HFF-Myc (cell line): ENCODE data around the gene PTPN7.

Experiments
- DNase-seq: peaks from one replicate; pipeline ENCODE4 v3.0.0-alpha.2; 2011; ENCODE audit warnings: low read depth; ENCODE audit errors: extremely low read depth
- H3K4me3 ChIP-seq: replicated peaks from 2 replicates; pipeline ENCODE4 v1.5.1; 2011; ENCODE audit warnings: low read depth, mild to moderate bottlenecking, control low read depth, low read length
- TF ChIP-seq, protein P1 (sequence below): IDR thresholded peaks from 2 replicates; pipeline ENCODE4 v1.5.1; 2012; ENCODE audit warnings: mild to moderate bottlenecking, low read depth, low read length, control low read depth; ENCODE audit errors: missing control alignments

PTPN7 gene

DNA sequence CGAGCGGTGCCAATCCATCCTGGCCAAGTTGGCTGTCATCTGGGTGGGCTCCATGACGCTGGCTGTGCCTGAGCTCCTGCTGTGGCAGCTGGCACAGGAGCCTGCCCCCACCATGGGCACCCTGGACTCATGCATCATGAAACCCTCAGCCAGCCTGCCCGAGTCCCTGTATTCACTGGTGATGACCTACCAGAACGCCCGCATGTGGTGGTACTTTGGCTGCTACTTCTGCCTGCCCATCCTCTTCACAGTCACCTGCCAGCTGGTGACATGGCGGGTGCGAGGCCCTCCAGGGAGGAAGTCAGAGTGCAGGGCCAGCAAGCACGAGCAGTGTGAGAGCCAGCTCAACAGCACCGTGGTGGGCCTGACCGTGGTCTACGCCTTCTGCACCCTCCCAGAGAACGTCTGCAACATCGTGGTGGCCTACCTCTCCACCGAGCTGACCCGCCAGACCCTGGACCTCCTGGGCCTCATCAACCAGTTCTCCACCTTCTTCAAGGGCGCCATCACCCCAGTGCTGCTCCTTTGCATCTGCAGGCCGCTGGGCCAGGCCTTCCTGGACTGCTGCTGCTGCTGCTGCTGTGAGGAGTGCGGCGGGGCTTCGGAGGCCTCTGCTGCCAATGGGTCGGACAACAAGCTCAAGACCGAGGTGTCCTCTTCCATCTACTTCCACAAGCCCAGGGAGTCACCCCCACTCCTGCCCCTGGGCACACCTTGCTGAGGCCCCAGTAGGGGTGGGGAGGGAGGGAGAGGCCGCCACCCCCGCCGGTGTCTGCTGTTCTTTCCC is 32.4 kb downstream of the PTPN7 start:
- H3K4me3 ChIP-seq: no peak overlapping the region
- no peak for DNase-seq
- TF ChIP-seq, protein P1, sequence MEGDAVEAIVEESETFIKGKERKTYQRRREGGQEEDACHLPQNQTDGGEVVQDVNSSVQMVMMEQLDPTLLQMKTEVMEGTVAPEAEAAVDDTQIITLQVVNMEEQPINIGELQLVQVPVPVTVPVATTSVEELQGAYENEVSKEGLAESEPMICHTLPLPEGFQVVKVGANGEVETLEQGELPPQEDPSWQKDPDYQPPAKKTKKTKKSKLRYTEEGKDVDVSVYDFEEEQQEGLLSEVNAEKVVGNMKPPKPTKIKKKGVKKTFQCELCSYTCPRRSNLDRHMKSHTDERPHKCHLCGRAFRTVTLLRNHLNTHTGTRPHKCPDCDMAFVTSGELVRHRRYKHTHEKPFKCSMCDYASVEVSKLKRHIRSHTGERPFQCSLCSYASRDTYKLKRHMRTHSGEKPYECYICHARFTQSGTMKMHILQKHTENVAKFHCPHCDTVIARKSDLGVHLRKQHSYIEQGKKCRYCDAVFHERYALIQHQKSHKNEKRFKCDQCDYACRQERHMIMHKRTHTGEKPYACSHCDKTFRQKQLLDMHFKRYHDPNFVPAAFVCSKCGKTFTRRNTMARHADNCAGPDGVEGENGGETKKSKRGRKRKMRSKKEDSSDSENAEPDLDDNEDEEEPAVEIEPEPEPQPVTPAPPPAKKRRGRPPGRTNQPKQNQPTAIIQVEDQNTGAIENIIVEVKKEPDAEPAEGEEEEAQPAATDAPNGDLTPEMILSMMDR: no peak

DNA sequence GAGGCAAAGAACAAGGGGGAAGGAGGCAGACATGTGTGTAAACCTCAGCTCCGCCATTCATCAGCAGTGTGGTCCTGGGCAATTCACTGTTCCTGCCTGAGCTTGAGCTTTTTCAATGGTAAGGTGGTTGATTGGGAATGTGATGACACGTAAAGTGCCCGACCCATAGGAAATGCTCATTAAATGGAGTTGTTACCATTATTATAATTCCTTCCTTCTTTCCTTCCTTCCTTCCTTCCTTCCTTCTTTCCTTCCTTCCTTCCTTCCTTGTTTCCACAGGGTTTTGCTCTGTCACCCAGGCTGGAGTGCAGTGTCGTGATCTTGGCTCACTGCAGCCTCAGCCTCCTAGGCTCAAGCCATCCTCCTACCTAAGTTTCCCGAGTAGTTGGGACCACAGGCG is 33.3 kb downstream of the PTPN7 start:
- TF ChIP-seq, protein P1: no peak
- H3K4me3 ChIP-seq: no peak overlapping the region
- no peak for DNase-seq

DNA sequence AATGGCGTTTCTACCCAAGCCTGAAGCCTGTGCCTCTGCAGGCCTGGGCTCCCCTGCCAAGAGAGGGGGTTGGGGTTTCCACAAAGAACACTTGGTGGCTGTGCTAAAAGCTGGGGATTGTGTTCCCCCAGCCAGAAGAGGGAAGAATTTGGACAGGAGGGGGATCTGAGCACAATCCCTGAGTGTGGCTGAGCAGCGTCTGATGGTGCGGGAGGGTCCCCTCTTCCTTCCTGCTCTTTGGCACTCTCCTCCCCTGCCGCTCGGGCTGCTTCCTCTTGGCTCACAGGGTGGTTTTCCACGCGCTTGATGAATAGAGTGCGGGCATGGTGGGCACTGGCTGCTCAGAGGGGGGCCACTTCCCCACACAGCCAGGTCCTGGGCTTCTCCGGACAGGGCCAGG is 34.0 kb downstream of the PTPN7 start:
- TF ChIP-seq, protein P1: no peak
- DNase-seq: no peak
- H3K4me3 ChIP-seq: no peak overlapping the region

DNA sequence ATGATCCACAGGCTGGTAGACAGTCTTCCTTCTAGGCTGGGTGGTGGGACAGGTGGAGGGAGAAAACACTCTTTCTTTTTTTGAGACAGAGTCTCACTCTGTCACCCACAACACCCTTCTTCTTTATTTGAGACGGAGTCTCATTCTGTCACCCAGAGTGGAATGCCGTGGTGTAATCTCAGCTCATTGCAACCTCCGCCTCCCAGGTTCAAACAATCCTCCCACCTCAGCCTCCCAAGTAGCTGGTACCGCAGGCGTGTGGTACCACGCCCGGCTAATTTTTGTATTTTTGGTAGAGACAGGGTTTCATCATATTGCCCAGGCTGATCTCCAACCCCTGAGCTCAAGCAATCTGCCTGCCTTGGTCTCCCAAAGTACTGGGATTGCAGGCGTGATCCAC is 34.8 kb downstream of the PTPN7 start:
- TF ChIP-seq, protein P1: no peak
- H3K4me3 ChIP-seq: no peak overlapping the region
- no peak for DNase-seq

DNA sequence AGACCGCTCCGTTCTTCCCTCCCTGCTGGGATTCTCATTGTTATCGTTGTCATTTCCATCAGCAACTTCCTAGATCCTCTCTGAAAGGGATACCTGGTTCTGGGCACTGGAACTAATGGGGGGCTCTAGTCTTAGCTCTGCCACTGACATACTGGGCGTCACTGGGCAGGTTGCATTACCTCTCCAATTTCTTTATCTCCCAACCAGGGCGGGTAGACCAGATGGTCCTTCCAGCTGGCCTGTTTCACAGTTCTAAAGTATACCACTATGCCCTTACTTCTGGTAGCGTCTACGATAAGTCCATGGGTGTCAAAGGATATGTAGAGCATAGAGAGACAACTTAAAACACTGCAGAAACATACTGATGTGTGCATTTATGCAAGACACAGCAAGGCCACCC is 36.3 kb downstream of the PTPN7 start:
- TF ChIP-seq, protein P1: no peak
- no peak for DNase-seq
- no peak overlapping the region for H3K4me3 ChIP-seq

DNA sequence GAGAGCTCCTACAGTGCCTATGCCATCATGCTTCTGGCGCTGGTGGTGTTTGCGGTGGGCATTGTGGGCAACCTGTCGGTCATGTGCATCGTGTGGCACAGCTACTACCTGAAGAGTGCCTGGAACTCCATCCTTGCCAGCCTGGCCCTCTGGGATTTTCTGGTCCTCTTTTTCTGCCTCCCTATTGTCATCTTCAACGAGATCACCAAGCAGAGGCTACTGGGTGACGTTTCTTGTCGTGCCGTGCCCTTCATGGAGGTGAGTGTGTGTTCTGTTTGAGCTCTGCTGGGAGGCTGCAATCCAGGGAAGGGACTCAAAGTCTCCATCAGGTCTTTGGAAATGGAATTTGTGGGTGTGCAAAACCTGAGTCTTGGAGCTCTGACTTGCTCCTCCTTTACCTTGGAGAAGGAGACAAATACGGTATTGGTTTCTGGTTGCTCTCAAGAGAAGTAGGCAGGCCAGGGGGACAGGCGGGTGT is 37.0 kb downstream of the PTPN7 start:
- TF ChIP-seq, protein P1: no peak
- no peak overlapping the region for H3K4me3 ChIP-seq
- DNase-seq: no peak
